Dedifferentiated amniotic fluid mesenchymal stem cell (primary cell): ENCODE measurements around the gene TELO2.
"Not testable (repeated sequence)": the region's sequence is repeated elsewhere in the genome, so short reads cannot be mapped to it uniquely, and the experiment has no call there.

Experiments used
- DNase-seq: peaks from one replicate; pipeline ENCODE4 v3.0.0-alpha.2; 2016; ENCODE audit errors: extremely low spot score

TELO2 gene

DNA sequence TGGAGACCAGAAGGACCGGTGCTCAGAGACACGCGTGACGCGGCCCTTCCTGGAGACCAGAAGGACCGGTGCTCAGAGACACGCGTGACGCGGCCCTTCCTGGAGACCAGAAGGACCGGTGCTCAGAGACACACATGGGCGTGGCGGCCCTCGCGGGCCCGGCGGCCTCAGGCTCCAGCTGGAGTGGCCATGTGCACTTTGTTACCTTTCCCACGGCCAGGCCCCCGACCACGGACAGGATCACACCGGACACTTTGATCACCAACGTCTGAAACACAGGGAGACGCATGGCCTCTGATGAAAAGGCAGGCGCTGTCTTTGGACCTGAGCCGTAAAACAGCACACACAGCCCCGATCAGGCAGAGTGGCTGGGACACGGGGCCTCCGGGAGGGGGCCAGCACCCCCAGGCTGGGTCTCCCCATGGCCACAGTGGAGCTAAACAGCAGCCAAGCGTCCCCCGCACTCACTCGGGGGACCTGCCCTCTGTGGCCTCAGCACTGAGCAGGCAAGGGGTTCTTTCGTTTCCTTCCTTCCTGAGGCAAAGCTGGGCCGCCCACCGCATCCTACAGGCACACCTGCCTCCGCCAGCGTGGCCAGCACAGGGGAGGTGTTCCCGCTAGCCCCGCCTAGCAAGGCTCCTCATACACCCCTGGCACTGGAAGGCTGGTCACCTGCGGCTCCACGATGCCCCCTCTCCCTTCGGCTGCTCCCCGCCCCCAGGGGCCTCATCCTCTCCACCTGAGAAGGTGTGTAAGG, 35.5 kb upstream of the TELO2 start:
- DNase-seq = no peak

DNA sequence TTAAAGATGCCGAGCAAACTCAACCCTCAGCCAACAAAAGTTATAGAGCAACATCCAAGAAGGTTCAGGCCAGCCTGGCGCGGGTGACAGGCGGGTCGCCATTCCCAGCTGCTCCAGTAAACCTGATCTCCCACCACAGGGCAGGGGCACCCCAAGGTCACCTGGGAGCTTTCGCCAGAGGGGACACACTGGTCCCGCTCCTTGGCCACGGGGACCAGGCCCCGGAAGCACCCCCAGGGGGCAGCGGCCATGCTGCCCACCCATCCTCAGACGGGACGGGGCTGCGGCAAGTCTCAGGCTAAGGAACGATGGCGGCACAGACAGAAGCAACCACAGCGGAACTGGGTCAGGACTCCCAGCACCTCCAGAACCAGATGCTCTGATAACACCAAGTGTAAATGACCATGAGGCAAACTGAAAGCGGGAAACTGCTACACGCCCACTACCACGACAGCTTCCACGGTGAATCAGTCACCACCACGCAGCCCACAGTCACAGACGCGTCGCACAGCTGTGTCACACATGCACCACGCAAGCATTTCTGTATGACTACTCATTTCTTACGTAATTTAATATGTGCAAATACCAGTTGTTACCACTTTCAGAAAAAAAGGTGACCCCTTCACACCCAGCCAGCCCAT, 34.7 kb upstream of the TELO2 start:
- DNase-seq = no peak

DNA sequence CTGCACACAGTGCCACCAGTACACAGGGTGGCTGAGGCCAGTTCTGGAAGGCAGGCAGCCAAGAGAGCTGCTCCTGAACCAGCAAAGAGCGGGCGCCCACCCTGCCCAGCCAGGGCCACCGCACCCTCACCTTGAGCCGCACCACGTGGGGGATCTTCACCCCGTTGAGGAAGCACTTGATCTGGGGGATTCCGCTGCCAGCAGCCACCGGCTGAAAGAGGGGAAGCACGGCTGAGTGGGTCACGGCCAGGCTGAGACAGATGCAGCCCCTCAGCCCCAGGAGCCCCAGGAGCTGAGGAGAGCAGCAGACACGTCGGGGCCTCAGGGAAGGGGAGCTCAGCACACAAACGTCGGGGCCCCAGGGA, 34.2 kb upstream of the TELO2 start:
- DNase-seq = no peak

DNA sequence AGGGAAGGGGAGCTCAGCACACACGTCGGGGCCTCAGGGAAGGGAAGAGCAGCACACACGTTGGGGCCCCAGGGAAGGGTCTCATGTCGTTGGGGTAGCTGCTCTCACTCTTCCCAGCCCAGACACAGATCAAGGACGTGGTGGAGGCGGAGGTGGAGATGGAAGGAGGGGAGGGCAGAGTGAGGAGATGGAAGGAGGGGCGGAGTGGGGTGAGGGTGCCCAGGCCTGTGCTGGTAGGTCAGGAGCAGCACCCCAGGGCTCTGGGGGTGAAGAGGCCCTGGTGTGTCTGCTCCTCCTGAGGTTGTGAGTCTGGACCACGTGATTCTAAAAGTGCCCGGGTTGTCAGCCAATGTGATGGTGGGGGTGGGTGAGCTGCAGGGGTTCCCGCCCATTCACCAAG, 33.2 kb upstream of the TELO2 start:
- no peak for DNase-seq

DNA sequence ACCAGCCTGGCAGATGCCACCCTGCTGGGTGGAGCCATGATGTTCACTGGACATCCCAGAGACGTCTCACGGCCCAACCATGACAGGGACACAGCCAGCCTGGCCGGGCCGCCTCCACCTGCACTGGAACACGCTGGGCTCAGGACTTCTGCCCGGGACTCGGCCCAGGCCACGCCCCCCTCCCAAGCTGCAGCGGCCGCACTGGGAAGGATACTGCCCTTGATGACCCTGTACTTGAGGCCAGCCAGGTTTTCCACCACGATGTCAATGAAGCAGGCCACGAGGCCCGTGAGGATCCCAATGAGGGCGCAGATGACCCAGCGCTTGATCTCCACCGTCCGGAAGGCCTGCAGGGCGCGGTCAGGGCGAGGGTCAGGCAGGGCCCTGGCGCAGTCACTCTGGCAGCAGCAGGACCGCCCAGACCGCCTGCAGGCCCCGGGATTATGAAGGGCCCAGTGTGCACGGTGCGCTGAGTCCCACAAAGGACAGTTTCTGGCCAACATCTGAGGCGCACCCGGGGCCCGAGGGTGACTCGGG, 32.5 kb upstream of the TELO2 start:
- DNase-seq = no peak

DNA sequence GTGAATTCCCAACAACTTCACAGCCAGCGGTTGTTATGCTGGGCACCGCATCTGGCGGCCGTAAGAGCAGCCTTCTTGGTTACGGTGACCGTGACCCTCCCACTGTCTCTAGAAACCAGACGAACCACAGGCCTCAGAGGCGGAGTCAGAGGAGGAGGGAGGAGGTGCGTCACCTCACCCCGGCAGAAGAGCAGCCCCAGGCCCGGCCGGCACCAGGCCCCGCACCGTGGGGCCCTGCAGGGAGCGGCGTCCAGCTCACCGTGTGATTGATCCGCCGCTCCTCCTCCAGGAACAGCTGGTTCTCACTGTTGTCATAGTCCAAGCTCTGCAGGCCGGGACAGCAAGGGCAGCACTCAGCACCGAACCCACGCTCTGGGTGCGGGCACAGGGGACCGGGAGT, 32.0 kb upstream of the TELO2 start:
- DNase-seq = no peak

DNA sequence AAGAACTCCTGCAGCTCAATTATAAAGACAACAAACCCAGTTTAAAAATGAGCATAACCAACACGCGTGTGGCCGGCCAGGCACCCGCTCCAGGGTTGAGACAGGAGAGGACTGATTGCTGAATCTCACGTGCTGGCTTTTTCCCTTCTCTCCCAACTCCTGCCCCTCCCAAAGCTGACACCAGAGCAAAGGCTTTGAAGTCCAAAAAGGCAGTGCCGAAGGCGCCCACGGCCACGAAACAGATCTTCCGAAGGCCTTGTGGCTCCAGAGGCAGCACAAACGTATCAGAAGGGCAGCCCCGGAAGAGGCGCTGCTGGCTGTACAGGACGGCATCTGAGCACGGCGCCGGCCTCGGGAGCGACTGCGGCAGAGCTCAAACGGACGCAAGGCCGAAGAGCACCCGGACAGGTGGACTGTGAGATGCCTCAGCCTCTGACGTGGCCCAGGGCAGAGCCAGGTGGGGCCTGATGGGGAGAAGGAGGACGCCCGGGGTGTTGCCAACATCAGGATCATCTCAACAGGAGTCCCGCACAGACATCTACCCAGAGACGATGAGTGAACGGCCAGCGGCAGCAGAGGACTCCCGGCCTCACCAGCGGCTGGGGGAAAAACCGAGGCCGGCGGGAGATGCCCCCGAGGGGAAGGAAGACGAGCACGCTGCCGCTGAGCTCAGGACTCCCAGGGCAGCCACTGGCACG, 28.8 kb upstream of the TELO2 start:
- no peak for DNase-seq

- no peak for DNase-seq
Observed at GRCh38 chr16:1464894-1465566, 28.1 kb upstream of the TELO2 start.

DNA sequence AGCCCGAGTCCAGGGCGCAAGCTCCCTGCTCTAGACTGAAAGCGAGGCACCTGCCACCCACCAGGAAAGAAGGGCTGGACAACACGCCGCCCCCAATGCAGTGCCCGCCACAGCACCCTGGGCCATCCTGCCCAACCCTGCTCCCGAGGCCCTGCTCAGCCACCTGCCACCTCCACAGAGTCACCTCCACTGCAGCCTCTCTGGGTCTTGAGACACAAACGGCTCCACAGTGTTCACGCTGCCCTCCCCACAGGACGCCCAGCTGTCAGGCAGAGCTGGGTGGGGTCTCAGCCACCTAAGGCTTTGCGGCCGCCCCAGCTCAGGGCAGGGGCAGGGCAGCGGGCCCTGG, 27.6 kb upstream of the TELO2 start:
- DNase-seq = no peak

DNA sequence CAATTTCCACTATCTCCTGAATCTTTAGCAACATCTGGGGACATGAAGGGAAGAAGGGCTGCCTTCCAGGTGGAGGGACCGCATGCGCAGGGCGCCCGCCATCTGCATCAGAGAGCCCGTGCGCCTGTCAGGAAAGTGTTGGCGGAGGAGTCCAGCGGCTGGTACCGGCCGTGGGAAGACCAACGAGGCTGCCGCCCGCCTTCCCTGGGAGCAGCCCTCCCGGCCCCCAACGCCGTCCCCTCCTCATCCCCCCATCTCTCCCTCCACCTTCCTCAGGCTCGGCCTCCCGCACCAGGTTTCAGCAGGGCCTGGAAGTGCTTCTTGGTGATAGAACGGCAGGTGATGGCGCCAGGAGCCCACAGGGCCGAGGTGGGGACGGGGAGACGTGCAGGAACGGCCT, 27.1 kb upstream of the TELO2 start:
- DNase-seq = no peak

DNA sequence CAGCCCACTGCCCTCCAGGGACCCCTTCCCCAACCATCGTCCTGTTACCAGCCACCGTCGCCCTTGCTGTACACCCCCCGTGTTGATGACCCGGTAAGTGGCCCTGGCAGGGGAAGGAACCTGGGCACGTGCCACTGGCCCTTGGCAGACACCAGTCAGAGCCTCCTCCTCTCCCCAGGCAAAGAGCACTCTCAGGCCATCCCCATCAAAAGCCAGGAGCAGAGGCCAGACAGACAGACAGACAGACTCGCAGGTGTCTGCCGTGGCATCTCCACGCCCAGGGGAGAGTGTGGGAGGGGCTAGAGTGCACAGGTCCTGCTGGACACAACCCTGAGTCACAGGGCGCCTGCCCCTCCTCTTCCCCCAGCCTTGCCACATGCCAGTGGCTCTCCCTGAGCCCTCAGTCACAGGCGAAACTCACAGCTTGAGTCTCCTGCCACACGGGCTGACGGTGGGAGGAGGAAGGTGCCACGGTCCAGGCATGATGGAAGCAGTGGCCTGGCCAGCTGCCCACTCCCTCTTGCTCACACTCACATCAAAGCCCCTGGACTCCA, 26.1 kb upstream of the TELO2 start:
- DNase-seq = no peak

DNA sequence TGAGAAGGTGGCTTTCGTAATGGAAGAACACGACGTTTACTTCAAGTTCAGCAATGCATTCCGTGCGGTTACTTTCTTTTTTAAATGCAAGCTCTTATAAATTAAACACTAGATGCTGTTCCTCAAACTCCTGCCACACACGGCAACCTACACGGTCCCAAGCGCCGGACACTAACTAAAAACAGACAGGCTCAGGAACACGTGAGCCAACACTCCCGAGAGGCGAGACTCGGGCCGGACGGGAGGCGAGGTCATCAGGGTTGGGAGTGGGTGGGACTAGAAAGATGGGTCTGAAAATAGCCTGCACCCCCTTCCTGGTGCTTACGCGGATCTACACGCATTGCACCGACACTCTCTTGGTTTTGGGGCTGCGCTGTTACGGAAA, 24.7 kb upstream of the TELO2 start:
- no peak for DNase-seq

DNA sequence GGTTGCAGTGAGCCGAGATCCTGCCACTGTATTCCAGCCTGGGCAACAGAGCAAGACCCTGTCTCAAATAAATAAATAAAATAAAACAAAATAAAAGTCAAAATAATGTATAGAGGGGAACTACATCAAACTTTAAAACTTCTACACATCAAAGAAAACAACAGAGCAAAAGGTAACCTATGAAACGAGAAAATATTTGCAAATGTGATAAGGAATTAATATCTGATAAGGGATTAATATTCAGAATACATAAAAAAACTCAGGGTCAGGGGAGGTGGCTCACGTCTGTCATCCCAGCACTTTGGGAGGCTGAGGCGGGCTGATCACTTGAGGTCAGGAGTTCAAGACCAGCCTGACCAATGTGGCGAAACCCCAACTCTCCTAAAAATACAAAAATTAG, 24.0 kb upstream of the TELO2 start:
- not testable (repeated sequence) for DNase-seq

GRCh38 chr16:1469693-1470201, 23.4 kb upstream of the TELO2 start:
- DNase-seq = no peak

- DNase-seq = no peak
Observed at GRCh38 chr16:1470481-1471251, 22.5 kb upstream of the TELO2 start.

GRCh38 chr16:1471569-1472194, 21.5 kb upstream of the TELO2 start:
- no peak for DNase-seq

GRCh38 chr16:1472974-1473373, 20.2 kb upstream of the TELO2 start:
- no peak for DNase-seq

DNA sequence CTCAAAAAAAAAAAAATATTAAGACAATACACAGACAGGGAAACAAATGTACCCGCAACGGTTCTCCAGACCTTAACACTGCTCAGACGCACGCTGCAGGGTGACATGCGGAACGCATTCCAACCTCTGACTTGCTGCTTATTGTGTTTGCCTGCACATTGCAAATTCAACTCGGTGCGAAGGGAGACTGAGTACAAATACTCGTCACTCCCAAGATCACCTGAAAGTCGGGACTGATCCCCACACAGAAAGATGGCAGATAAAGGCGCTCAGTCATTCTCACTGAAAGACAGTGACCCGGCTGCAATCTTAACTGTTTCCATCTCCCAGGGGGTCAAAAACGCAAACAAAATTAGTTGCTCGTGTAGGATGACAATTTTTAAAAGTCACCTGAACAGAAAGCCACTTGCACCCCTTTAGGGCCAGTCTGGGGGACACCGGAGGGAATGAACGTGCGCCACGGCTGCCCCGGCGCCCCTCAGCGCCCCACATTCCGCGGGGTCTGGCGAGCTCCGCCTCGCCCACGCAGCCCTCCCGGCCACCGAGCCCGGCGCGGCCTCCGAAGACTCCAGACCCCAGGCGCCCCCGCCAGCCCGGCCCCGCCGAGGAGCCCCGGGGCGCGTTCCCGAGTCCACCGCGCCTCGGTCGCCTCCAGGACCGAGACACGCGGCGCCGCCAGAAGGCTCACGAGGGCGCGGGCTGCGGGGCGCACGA, 18.9 kb upstream of the TELO2 start:
- DNase-seq = no peak

- peak; percentile 56 for DNase-seq
Observed at GRCh38 chr16:1474796-1475551, 18.2 kb upstream of the TELO2 start, which contains the start of gene CLCN7. Gene CLCN7 (minus strand): TSS chr16:1475028. CDS start chr16:1474974, 54 bp downstream.
